G401.6 (cell line): ENCODE data around the gene SMYD3.
"Not testable (repeated sequence)": the region's sequence is repeated elsewhere in the genome, so short reads cannot be mapped to it uniquely, and the experiment has no call there.

Source experiments
- FAIRE-seq: peaks from 2 replicates; lab custom pipeline; 2012; peaks lifted over from hg19 to GRCh38; lab: Jason Lieb, UNC

SMYD3 gene

DNA sequence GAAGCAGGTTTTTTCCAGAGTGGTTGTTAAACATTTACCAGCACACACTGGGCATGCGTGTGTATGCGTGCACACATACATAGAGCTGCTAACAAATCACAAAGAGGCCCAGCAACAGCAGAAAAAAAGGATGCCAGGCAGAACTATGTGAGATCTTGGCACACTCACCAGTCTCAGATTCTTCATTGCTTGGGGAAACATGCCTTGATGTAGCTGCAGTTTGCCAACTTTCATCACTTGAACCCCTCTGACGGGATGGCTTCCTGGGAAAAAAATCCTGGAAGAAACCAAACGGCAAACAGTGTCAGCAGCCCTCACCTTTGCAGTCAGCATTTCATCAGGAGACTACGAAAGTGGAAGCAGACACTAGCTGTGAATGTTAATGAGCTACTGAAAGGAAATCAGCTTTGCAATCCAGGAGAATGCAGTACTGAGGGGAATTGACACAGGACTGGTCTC is 743.2 kb downstream of the SMYD3 start:
- no peak for FAIRE-seq

DNA sequence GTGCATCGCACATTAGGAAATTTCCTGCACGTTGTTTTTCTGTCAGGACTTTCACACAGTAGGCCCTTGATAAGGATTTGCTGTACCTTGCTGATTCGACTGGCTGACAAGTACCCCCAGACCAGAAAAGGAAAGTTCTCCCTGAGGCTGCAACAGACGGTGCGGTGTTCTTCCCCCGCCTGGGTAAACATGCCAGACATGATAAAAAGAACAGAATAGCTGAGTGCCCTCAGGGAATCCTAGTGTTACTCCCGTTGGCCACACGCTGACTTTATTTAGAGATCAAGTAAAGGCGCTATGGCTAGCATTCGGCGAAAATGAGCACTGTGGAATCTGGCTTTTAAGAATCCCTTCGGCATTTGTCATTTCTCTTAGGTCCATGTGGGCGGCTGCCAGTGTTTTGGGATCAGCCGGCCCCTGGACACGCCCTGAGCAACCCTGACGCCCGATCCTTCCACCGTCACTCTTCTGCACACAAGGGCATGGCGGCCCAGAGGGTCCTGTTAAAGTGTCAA is 744.6 kb downstream of the SMYD3 start:
- no peak for FAIRE-seq

- no peak for FAIRE-seq
Observed at GRCh38 chr1:245760301-245760700, 746.8 kb downstream of the SMYD3 start.

- no peak for FAIRE-seq
Observed at GRCh38 chr1:245754463-245754961, 752.6 kb downstream of the SMYD3 start.

DNA sequence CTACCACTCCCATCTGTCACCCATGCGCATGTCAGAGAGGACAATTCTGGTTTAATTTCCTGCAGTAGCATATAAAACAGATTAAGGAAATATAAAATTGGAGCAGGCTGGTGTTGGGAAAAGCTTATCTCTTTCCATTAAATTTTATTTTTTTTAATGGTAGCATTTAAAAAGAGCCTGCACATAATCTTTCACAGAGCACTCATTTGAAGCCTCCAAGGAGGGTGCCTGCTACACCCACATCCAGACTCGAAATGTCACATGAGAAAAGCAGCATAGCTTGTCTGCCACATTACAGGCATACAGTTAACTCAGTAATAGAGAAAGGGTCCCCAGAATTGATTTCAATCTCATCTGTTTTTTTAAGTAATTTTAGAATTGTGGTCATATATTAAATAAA is 753.3 kb downstream of the SMYD3 start:
- FAIRE-seq = no peak

- no peak for FAIRE-seq
Observed at GRCh38 chr1:245752561-245752960, 754.5 kb downstream of the SMYD3 start.

DNA sequence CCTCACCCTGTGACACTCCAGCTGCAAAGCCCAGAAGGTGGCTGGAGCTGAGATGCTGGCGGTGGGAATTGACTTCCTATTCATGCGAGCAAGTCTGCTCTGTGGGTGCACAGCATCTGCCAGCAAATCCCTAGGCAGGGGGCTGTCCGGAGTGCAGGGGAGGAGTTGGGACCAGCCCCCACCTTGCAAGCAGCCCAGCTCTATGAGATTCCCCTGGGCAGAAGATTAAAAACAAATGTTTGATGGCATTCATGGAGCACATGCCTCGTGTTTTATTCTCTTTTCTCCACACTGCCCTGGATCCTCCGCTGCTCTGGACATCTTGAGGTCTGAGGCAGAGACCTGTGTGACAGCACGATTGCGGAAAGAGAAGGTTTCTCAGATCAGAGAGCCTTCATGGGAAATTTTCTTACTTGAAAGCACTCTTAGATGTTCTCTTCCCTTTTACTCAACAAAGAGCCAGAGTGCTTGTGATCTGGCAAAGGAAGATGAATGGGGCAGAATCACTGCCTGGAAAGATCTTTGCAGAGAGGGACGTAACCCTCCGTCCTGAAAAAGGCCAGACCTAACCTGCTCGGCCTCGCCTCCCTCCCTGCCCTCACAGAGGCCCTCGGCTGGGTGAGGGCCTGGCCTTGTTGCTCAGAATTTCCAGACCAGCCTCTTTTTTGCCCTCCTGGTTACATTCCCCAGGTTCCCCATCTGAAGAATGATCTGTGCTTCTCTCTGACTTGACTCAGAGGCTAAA is 755.2 kb downstream of the SMYD3 start:
- no peak for FAIRE-seq

- no peak for FAIRE-seq
Observed at GRCh38 chr1:245751116-245751515, 756.0 kb downstream of the SMYD3 start.

DNA sequence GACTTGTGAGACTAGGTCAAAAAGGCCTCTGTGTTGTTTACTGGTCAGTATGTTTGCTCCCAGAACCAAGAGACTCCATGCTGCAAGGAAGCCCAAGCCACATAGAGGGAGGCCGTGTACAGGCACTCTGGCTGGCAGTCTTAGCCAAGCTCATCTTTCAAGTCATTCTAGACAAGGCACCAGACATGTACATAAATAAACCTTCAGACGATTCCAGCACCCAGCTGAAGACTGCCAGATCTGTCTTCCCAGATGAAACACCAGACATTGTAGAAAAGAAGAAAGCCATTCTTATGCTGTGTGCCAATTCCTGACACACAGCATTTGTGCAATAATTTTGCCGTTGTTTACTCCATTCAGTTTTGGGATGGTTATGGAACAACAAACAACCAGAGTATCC is 756.8 kb downstream of the SMYD3 start:
- FAIRE-seq = no peak

DNA sequence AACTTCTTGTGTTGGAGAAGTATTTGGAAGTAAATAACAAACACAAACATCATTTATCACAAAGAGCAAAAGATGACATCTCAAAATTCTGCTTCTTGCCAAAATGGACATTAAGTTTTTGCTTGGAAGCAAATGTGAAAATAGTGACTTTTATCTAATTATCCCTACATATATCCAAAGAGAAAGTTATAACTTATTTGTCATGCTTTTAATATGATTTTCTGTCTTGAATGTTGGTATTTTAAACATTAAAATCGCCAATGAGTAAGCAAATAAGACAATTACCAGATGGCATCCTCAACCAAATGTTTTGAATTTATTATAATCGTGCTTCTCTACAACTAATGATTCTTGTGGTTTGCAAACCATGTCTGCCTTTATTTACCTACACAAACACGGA is 758.0 kb downstream of the SMYD3 start:
- FAIRE-seq = no peak

DNA sequence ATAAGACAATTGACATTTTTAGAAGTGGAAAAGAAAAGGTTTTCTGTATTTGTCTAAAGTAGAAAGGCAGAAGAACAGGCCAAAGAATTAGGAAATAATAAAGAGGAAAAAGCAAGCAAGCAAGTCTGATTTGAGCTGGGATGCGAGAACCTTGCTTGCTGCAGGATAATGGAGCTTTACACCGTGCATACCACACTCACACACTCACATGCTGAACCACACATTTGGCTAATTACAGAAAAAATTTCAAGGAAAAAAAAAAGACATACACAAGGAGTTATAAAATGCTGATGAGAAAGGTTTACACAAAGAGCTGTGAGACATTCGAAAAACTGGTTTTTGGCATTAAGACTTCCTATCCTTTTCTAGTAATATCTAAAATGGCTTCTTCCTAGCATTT is 758.4 kb downstream of the SMYD3 start:
- no peak for FAIRE-seq

DNA sequence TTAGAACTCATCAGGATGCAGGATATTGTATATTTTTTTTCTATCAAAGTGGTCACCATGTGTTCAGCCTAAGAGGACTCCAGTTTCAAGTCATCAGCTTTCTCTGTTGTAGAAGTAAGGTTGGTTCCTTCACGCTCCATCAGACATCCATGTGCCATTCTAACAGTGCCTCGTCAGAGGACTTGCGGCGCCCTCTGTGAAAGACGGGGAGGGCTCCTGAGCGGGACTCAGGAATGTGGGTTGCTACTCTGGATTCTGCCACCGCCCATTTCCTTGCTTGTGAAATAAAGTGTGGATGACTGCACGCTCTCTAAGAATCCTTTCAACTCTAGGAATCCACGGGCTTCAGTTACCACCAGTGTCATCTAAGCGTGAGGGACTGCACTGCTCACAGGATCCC is 758.8 kb downstream of the SMYD3 start:
- FAIRE-seq = no peak

DNA sequence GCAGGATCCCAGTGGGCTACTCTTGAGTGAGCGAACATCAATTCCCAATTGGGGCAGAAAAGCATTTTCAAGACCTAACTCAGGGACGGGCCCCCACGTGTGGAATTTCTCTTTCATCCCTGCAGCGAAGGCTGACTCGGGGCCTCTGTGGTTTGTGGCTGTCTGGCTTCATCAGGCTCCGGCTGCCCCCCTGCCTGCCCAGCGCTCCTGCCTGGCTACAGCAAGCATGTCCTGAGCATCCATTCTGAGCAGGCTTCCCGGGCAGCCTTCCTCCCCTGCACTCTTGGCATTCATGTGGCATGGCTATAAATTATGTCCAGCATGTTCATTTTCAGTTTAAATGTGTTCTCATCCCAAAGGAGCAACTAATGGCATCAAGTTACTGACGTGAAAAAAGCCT is 764.2 kb downstream of the SMYD3 start:
- FAIRE-seq = no peak

DNA sequence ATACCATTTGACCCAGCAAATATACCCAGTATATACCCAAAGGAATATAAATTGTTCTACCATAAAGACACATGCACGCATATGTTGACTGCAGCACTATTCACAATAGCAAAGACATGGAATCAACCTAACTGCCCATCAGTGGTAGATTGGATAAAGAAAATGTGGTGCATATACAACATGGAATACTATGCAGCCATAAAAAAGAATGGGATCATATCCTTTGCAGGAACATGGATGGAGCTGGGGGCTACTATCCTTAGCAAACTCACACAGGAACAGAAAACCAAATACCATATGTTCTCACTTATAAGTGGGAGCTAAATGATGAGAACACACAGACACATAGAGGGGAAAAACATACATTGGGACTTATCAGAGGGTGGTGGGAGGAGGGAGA is 766.7 kb downstream of the SMYD3 start:
- FAIRE-seq = not testable (repeated sequence)

DNA sequence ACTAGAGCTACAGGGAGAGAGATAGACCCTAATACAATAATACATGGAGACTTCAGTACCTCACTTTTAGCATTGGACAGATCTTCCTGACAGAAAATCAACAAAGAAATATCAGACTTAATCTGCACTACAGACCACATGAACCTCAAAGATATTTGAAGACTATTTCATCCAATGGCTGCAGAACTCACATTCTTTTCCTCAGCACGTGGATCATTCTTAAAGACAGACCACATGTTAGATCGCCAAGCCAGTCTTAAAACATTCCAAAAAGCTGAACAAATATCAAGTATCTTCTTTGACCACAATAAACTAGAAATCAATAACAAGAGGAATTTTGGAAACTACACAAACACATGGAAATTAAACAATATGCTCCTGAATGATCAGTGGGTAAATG is 776.3 kb downstream of the SMYD3 start:
- no peak for FAIRE-seq

DNA sequence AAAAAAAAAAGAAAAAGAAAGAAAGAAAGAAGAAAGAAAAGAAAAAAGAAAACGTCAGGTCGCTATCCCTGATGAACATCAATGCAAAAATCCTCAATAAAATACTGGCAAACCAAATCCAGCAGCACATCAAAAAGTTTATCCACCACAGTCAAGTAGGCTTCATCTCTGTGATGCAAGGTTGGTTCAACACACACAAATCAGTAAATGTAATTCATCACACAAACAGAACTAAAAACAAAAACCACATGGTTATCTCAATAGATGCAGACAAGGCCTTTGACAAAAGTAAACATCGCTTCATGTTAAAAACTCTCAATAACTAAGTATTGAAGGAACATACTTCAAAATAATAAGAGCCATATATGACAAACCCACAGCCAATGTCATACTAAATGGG is 779.0 kb downstream of the SMYD3 start:
- not testable (repeated sequence) for FAIRE-seq

GRCh38 chr1:245721488-245721887 is 785.6 kb downstream of the SMYD3 start:
- no peak for FAIRE-seq

- no peak for FAIRE-seq
Observed at GRCh38 chr1:245718951-245719350, 788.1 kb downstream of the SMYD3 start.

GRCh38 chr1:245718123-245718522 is 789.0 kb downstream of the SMYD3 start:
- FAIRE-seq = no peak

DNA sequence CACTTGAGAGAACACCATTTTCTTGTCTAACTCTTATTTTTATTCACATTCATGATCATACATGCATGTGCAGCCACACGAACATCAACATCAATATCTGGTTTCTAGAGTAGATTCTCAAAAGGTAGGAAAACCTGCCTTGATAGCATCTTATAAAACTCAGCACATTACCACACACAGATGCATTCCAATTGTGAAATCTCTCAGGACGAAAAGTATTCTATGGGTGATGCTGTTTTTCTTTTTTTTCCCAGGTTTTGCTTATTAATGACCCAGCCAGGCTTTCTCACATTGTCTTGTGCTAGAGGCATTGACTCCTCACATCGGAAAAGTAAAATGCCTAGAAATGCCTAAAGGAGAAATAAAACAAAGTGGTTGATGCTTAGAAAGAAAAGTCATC is 789.5 kb downstream of the SMYD3 start:
- no peak for FAIRE-seq

DNA sequence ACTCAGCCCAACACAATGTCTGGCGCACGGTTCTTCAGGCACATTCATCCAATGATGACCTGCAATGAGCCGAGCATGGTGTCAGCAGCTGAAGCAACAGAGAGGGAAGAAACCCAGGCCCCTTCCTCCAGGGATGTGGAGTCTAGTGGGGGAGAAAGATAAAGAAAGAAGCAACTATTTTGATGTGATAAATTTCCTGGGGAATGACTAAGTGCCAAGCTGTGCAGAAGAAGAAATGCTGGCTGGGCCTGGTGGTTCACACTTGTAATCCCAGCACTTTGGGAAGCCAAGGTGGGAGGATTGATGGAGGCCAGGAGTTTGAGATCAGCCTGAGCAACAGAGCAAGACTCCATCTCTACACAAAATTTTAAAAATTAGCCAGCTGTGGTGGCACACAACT is 790.5 kb downstream of the SMYD3 start:
- FAIRE-seq = no peak

DNA sequence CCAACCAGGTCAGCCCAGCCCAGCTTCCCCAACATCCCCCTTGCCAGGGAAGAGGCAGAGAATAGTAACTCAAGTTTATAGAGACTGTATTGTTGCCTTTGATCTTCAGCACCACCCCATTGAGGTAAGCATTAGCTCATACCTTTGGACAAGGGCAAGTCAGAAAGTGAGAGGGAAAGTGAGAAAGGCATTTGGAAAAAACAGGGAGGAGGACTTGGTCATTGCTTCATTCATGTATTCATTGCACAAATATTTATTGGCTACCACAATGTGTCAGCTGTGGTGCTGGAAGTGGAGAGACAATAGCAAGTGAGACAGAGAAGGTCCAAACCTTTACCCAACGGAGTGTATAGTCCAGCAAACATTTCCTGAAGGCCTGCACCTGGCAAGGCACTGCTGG is 791.1 kb downstream of the SMYD3 start:
- FAIRE-seq = no peak

GRCh38 chr1:245715291-245715701 is 791.8 kb downstream of the SMYD3 start:
- no peak for FAIRE-seq

GRCh38 chr1:245714027-245714426 is 793.1 kb downstream of the SMYD3 start:
- FAIRE-seq = not testable (repeated sequence)
